Loucy (cell line): ENCODE data around the gene ARHGAP24.

Experiments
- H2AFZ ChIP-seq: fragments of 200-600 bp; sonication (generic); 2 replicates; pipeline ENCODE4 v1.6.0; 2016; ENCODE audit warnings: antibody characterized with exemption, mild to moderate bottlenecking, low read length, moderate library complexity
- H3F3A ChIP-seq: fragments of 200-600 bp; 2 replicates; pipeline ENCODE4 v1.6.0; 2016; ENCODE audit warnings: antibody characterized with exemption, low read depth, mild to moderate bottlenecking
- H3K27me3 ChIP-seq: fragments of 200-600 bp; sonication (generic); 2 replicates; pipeline ENCODE4 v1.6.1; 2014; ENCODE audit warnings: low read length, mild to moderate bottlenecking; ENCODE audit not compliant: insufficient read depth, poor library complexity, severe bottlenecking
- H3K36me3 ChIP-seq: fragments of 200-600 bp; sonication (generic); 2 replicates; pipeline ENCODE4 v1.6.1; 2016; ENCODE audit warnings: low read length; ENCODE audit not compliant: insufficient read depth
- H3K4me1 ChIP-seq: fragments of 200-600 bp; sonication (generic); 2 replicates; pipeline ENCODE4 v1.5.1; 2014; ENCODE audit warnings: low read length, mild to moderate bottlenecking; ENCODE audit not compliant: insufficient read depth, poor library complexity, severe bottlenecking
- H3K4me2 ChIP-seq: fragments of 200-600 bp; sonication (generic); 2 replicates; pipeline ENCODE4 v1.6.0; 2014; ENCODE audit warnings: antibody characterized with exemption, low read length, low read depth, mild to moderate bottlenecking; ENCODE audit not compliant: poor library complexity, severe bottlenecking
- H3K4me3 ChIP-seq: fragments of 200-600 bp; sonication (generic); 2 replicates; pipeline ENCODE4 v1.5.1; 2014; ENCODE audit warnings: low read length, mild to moderate bottlenecking, mixed read lengths; ENCODE audit not compliant: poor library complexity, severe bottlenecking
- H3K79me2 ChIP-seq: fragments of 200-600 bp; sonication (generic); 2 replicates; pipeline ENCODE4 v1.6.1; 2014; ENCODE audit warnings: low read length; ENCODE audit not compliant: insufficient read depth
- H3K9ac ChIP-seq: fragments of 200-600 bp; sonication (generic); 2 replicates; pipeline ENCODE4 v1.6.0; 2014; ENCODE audit warnings: mild to moderate bottlenecking, low read depth, low read length, moderate library complexity; ENCODE audit not compliant: poor library complexity, severe bottlenecking
- H3K9me2 ChIP-seq: fragments of 200-600 bp; sonication (generic); replicated peaks from 2 replicates; pipeline ENCODE4 v1.6.1; 2016; ENCODE audit warnings: low read depth, low read length, mixed read lengths
- H3K9me3 ChIP-seq: fragments of 200-600 bp; sonication (generic); 2 replicates; pipeline ENCODE4 v1.6.1; 2014; ENCODE audit warnings: mild to moderate bottlenecking, antibody characterized with exemption, low read length, low read depth; ENCODE audit not compliant: insufficient read depth
- H4K20me1 ChIP-seq: fragments of 200-600 bp; sonication (generic); 2 replicates; pipeline ENCODE4 v1.6.0; 2014; ENCODE audit warnings: antibody characterized with exemption, low read length, mild to moderate bottlenecking; ENCODE audit not compliant: insufficient read depth, poor library complexity, severe bottlenecking
- CTCF ChIP-seq: fragments of 200-600 bp; sonication (generic); conservative IDR thresholded peaks from 2 replicates; pipeline ENCODE4 v1.5.1; 2014; ENCODE audit warnings: mild to moderate bottlenecking, antibody characterized with exemption, low read length
- EZH2phosphoT487 ChIP-seq: fragments of 200-600 bp; IDR thresholded peaks from 2 replicates; pipeline ENCODE4 v1.6.1; 2018; ENCODE audit warnings: antibody characterized with exemption, mild to moderate bottlenecking, moderate library complexity, borderline replicate concordance

The ARHGAP24 gene

GRCh38 chr4:85929961-85930665, 455.2 kb downstream of the ARHGAP24 start:
- no peaks in the 10 kb centered on the region for H3K9me2 ChIP-seq
- TF ChIP-seq CTCF (no peak), EZH2phosphoT487 (no peak)
- H3K27me3 ChIP-seq: no peaks in the 10 kb centered on the region
- H3K4me1 ChIP-seq: peaks cover 59% of the 10 kb centered on the region
- H3K79me2 ChIP-seq: no peaks in the 10 kb centered on the region
- no peaks in the 10 kb centered on the region for H3K9me3 ChIP-seq
- no peaks in the 10 kb centered on the region for H3F3A ChIP-seq
- H3K4me3 ChIP-seq: peak overlapping the region; percentile 72
- peak overlapping the region; percentile 56 for H3K9ac ChIP-seq
- peak overlapping the region; percentile 23; the same call in 1 of the 2 replicates for H2AFZ ChIP-seq
- no peaks in the 10 kb centered on the region for H3K36me3 ChIP-seq
- H4K20me1 ChIP-seq: no peaks in the 10 kb centered on the region
- peak overlapping the region; percentile 89 for H3K4me2 ChIP-seq

GRCh38 chr4:85932500-85933290, 457.7 kb downstream of the ARHGAP24 start:
- peaks cover 80% of the 10 kb centered on the region for H3K4me1 ChIP-seq

GRCh38 chr4:85933291-85933640, 458.3 kb downstream of the ARHGAP24 start:
- no peaks in the 10 kb centered on the region for H3K9me2 ChIP-seq
- no peaks in the 10 kb centered on the region for H3K36me3 ChIP-seq
- H3K4me2 ChIP-seq: peak overlapping the region; percentile 62

More at GRCh38 chr4:85932500-85933290, 457.7 kb downstream of the ARHGAP24 start:
- Histone ChIP-seq H3K9me3 (no peaks in the 10 kb centered on the region), H3K79me2 (no peaks in the 10 kb centered on the region), H3K4me3 (peak overlapping the region; percentile 63), H3K36me3 (no peaks in the 10 kb centered on the region), H2AFZ (no peak overlapping the region), H3F3A (no peaks in the 10 kb centered on the region), H3K9ac (peak overlapping the region; percentile 60), H3K4me2 (peak overlapping the region; percentile 62), H3K9me2 (no peaks in the 10 kb centered on the region), H4K20me1 (no peaks in the 10 kb centered on the region), H3K27me3 (no peaks in the 10 kb centered on the region)
- TF ChIP-seq CTCF (no peak), EZH2phosphoT487 (no peak)

More at GRCh38 chr4:85933291-85933640, 458.3 kb downstream of the ARHGAP24 start:
- Histone ChIP-seq H2AFZ (0 out of 2 replicates have a peak overlapping the region, but pooled peaks have one; percentile 31), H4K20me1 (no peaks in the 10 kb centered on the region), H3K4me3 (peak overlapping the region; percentile 63), H3K79me2 (no peaks in the 10 kb centered on the region), H3K27me3 (no peaks in the 10 kb centered on the region), H3K9ac (peak overlapping the region; percentile 60), H3F3A (no peaks in the 10 kb centered on the region), H3K4me1 (peaks cover 86% of the 10 kb centered on the region), H3K9me3 (no peaks in the 10 kb centered on the region)
- TF ChIP-seq EZH2phosphoT487: no peak
- no peak for TF ChIP-seq CTCF
